H9 (cell line): ENCODE results near the gene MEN1. TPM values are rescaled to one million over a fixed set of nuclear protein-coding genes. Genes with fewer than 3 reads are reported as not detected.

ENCODE experiments used
- DNase-seq: peaks from one replicate; pipeline ENCODE4 v3.0.0-alpha.2; 2017
- H2AFZ ChIP-seq: one replicate; pipeline ENCODE4 v1.6.1; 2013; ENCODE audit warnings: mild to moderate bottlenecking, low read length, control low read depth, moderate library complexity
- H2AK5ac ChIP-seq: 2 replicates; pipeline ENCODE4 v1.6.1; 2013; ENCODE audit warnings: low read length, control low read depth, mixed read lengths; ENCODE audit not compliant: insufficient read length
- H2BK120ac ChIP-seq: one replicate; pipeline ENCODE4 v1.6.1; 2013; ENCODE audit warnings: low read depth, mild to moderate bottlenecking, low read length, control low read depth, inconsistent platforms; ENCODE audit not compliant: poor library complexity, severe bottlenecking
- H2BK12ac ChIP-seq: 2 replicates; pipeline ENCODE4 v1.6.1; 2013; ENCODE audit warnings: low read length, control low read depth, mixed read lengths, low read depth; ENCODE audit not compliant: insufficient read length
- H2BK15ac ChIP-seq: 2 replicates; pipeline ENCODE4 v1.6.1; 2013; ENCODE audit warnings: low read depth, low read length, control low read depth
- H2BK20ac ChIP-seq: one replicate; pipeline ENCODE4 v1.6.1; 2013; ENCODE audit warnings: low read depth, mild to moderate bottlenecking, low read length, control low read depth, inconsistent platforms; ENCODE audit not compliant: poor library complexity, severe bottlenecking
- H2BK5ac ChIP-seq: 2 replicates; pipeline ENCODE4 v1.6.1; 2013; ENCODE audit warnings: low read length, control low read depth, mixed read lengths; ENCODE audit not compliant: insufficient read length
- H3K14ac ChIP-seq: 2 replicates; pipeline ENCODE4 v1.6.1; 2013; ENCODE audit warnings: low read length, control low read depth; ENCODE audit not compliant: insufficient read depth
- H3K18ac ChIP-seq: 2 replicates; pipeline ENCODE4 v1.6.1; 2013; ENCODE audit warnings: low read depth, mild to moderate bottlenecking, mixed read lengths, low read length, control low read depth; ENCODE audit not compliant: insufficient read length
- H3K23ac ChIP-seq: 2 replicates; pipeline ENCODE4 v1.6.1; 2013; ENCODE audit warnings: low read length, control low read depth, mixed read lengths, low read depth; ENCODE audit not compliant: insufficient read length
- H3K23me2 ChIP-seq: 2 replicates; pipeline ENCODE4 v1.6.1; 2013; ENCODE audit warnings: low read depth, mild to moderate bottlenecking, mixed read lengths, low read length, control low read depth; ENCODE audit not compliant: insufficient read length, poor library complexity, severe bottlenecking
- H3K27ac ChIP-seq: 2 replicates; pipeline ENCODE4 v1.5.1; 2013; ENCODE audit warnings: low read length, control low read depth, mixed read lengths, low read depth; ENCODE audit not compliant: insufficient read length
- H3K27me3 ChIP-seq: 2 replicates; pipeline ENCODE4 v1.6.1; 2013; ENCODE audit warnings: low read length, control low read depth, inconsistent platforms; ENCODE audit not compliant: insufficient read depth
- H3K4ac ChIP-seq: 2 replicates; pipeline ENCODE4 v1.6.1; 2013; ENCODE audit warnings: low read depth, mild to moderate bottlenecking, control low read depth, inconsistent platforms, low read length, moderate library complexity
- H3K4me1 ChIP-seq: 2 replicates; pipeline ENCODE4 v1.6.1; 2013; ENCODE audit warnings: low read length, control low read depth, inconsistent platforms; ENCODE audit not compliant: insufficient read depth
- H3K4me2 ChIP-seq: 2 replicates; pipeline ENCODE4 v1.6.1; 2013; ENCODE audit warnings: low read length, control low read depth, mixed read lengths; ENCODE audit not compliant: insufficient read length, insufficient read depth
- H3K56ac ChIP-seq: 2 replicates; pipeline ENCODE4 v1.6.1; 2013; ENCODE audit warnings: low read depth, mild to moderate bottlenecking, mixed read lengths, low read length, control low read depth; ENCODE audit not compliant: insufficient read length
- H3K79me1 ChIP-seq: 2 replicates; pipeline ENCODE4 v1.6.1; 2013; ENCODE audit warnings: low read depth, mild to moderate bottlenecking, moderate library complexity, low read length, control low read depth, inconsistent platforms; ENCODE audit not compliant: insufficient read depth, poor library complexity, severe bottlenecking
- H3K79me2 ChIP-seq: 2 replicates; pipeline ENCODE4 v1.6.1; 2013; ENCODE audit warnings: low read length, control low read depth, inconsistent platforms; ENCODE audit not compliant: insufficient read depth
- H3K9ac ChIP-seq: 2 replicates; pipeline ENCODE4 v1.6.1; 2013; ENCODE audit warnings: low read length, control low read depth, mixed read lengths; ENCODE audit not compliant: insufficient read length; ENCODE audit errors: extremely low read depth
- H3K9me3 ChIP-seq: one replicate; pipeline ENCODE4 v1.6.1; 2013; ENCODE audit warnings: low read depth, low read length, inconsistent platforms; ENCODE audit not compliant: control insufficient read depth
- H3T11ph ChIP-seq: one replicate; pipeline ENCODE4 v1.6.1; 2013; ENCODE audit warnings: mild to moderate bottlenecking, low read length, control low read depth, inconsistent platforms
- H4K20me1 ChIP-seq: one replicate; pipeline ENCODE4 v1.6.1; 2013; ENCODE audit not compliant: control insufficient read depth, insufficient read length, insufficient read depth
- H4K5ac ChIP-seq: 2 replicates; pipeline ENCODE4 v1.6.1; 2013; ENCODE audit warnings: low read depth, mild to moderate bottlenecking, mixed read lengths, low read length, control low read depth; ENCODE audit not compliant: insufficient read length
- H4K8ac ChIP-seq: replicated peaks from 2 replicates; pipeline ENCODE4 v1.6.1; 2013; ENCODE audit warnings: low read length, control low read depth, mixed read lengths, low read depth; ENCODE audit not compliant: insufficient read length
- H4K91ac ChIP-seq: 2 replicates; pipeline ENCODE4 v1.6.1; 2013; ENCODE audit warnings: low read depth, mild to moderate bottlenecking, moderate library complexity, mixed read lengths, low read length, control low read depth; ENCODE audit not compliant: insufficient read length
- H3K27ac Mint-ChIP-seq, 3 experiments: 2 replicates in 2 of 3; 3 replicates in 1 of 3; pipeline ENCODE4 v1.8.0; 2020 to 2021; ENCODE audit warnings: mixed read lengths in 3 of 3, mild to moderate bottlenecking in 1 of 3, moderate library complexity in 1 of 3
- H3K27me3 Mint-ChIP-seq: 2 replicates; pipeline ENCODE4 v1.8.0; 2021; ENCODE audit warnings: low read depth, mild to moderate bottlenecking, moderate library complexity, mixed read lengths
- H3K36me3 Mint-ChIP-seq, 3 experiments: 2 replicates in 2 of 3; 3 replicates in 1 of 3; pipeline ENCODE4 v1.8.0; 2020 to 2021; ENCODE audit warnings: low read depth in 3 of 3, mixed read lengths in 3 of 3; ENCODE audit not compliant: insufficient read depth in 1 of 3
- H3K4me1 Mint-ChIP-seq, 2 experiments: 2 replicates each; pipeline ENCODE4 v1.8.0; 2020; ENCODE audit warnings: mixed read lengths in 2 of 2
- H3K4me3 Mint-ChIP-seq, 2 experiments: 2 replicates in 1 of 2; 3 replicates in 1 of 2; pipeline ENCODE4 v1.8.0; 2020 to 2021; ENCODE audit warnings: mild to moderate bottlenecking in 2 of 2, mixed read lengths in 2 of 2, moderate library complexity in 1 of 2
- H3K9me3 Mint-ChIP-seq, 2 experiments: 2 replicates in 1 of 2; 3 replicates in 1 of 2; pipeline ENCODE4 v1.8.0; 2020; ENCODE audit warnings: mild to moderate bottlenecking in 2 of 2, mixed read lengths in 2 of 2, moderate library complexity in 1 of 2
- CTCF ChIP-seq: fragments of 200-600 bp; sonication (generic); conservative IDR thresholded peaks from 3 replicates; pipeline ENCODE4 v1.8.0; 2021; ENCODE audit warnings: antibody characterized with exemption, mild to moderate bottlenecking
- WGBS: extraction: QIAGEN DNeasy Blood & Tissue Kit; methylation state at CpG from one replicate; pipeline ENCODE4 v1.1.7; 2013; ENCODE audit warnings: missing lambda C conversion rate, low lambda C conversion rate, mixed read lengths; ENCODE audit not compliant: insufficient read length; ENCODE audit errors: extremely low coverage; 5-methylcytosine and 5-hydroxymethylcytosine counted together
- total RNA-seq: library from RNA; stranded (reverse); gene quantifications from 2 replicates; pipeline ENCODE4 v1.2.1, GENCODE V29; 2021

MEN1 gene
- total RNA-seq, 1 experiment from 2014 or later: 49.9 TPM

DNA sequence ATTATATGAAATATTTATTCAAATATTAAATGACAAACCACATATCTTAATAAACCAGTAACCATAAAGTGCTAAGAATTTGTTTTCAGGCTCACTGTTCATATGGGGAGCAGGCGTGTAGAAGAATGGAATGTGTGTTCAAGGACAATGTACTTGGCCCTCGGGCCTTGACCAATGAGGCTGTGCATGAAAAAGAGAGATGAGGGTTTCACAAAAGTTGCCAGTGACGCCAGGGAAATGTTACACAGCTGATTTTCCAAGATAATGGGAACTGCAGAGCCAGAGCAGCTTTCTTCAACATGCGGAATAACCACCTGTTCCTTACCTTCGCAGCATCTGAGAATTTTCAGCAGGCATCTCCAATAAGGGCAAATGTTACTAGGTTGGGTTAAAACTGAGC lies 36.2 kb downstream of the MEN1 start:
- no peak overlapping the region for H2AFZ ChIP-seq
- no peak overlapping the region for H3K4ac ChIP-seq
- no peak overlapping the region for H4K8ac ChIP-seq
- no peak overlapping the region for H3K56ac ChIP-seq
- H3K79me1 ChIP-seq: peaks cover 7% of the 10 kb centered on the region
- no peak overlapping the region for H2BK20ac ChIP-seq
- TF ChIP-seq CTCF: no peak
- H3K27me3 Mint-ChIP-seq: no peaks in the 10 kb centered on the region
- H4K91ac ChIP-seq: no peak overlapping the region
- no peak overlapping the region for H3K4me3 Mint-ChIP-seq
- H4K5ac ChIP-seq: no peak overlapping the region
- peaks cover 26% of the 10 kb centered on the region for H3K79me2 ChIP-seq
- H2BK15ac ChIP-seq: no peak overlapping the region
- no peaks in the 10 kb centered on the region for H3K23me2 ChIP-seq
- no peaks in the 10 kb centered on the region for H3K9me3 ChIP-seq
- no peak overlapping the region for H3K4me2 ChIP-seq
- no peak overlapping the region for H2BK5ac ChIP-seq
- no peak overlapping the region for H3K27ac ChIP-seq
- peaks cover 77 to 84% (median 84%) of the 10 kb centered on the region in 3 experiments for H3K36me3 Mint-ChIP-seq
- H3K27me3 ChIP-seq: no peaks in the 10 kb centered on the region
- no peaks in the 10 kb centered on the region; a peak in 1 of 5 replicates for H3K9me3 Mint-ChIP-seq
- no peak overlapping the region for H2BK120ac ChIP-seq
- H4K20me1 ChIP-seq: peaks cover 3% of the 10 kb centered on the region
- H3K14ac ChIP-seq: no peak overlapping the region
- H3K4me1 Mint-ChIP-seq: peaks cover 21 to 26% of the 10 kb centered on the region in 2 experiments
- no peak overlapping the region for H3K23ac ChIP-seq
- peak overlapping the region in 1 of 3 experiments; percentile 41; a peak in 1 of 7 replicates for H3K27ac Mint-ChIP-seq
- no peak overlapping the region for H2BK12ac ChIP-seq
- no peak overlapping the region for H3K18ac ChIP-seq
- no peak for DNase-seq
- no CpG with 5 or more reads among the region's 5 CpGs for WGBS
- H3T11ph ChIP-seq: no peak overlapping the region
- no peak overlapping the region for H3K9ac ChIP-seq
- no peaks in the 10 kb centered on the region for H3K4me1 ChIP-seq
- H2AK5ac ChIP-seq: no peak overlapping the region
